ENCODE results near the gene KCNK17.

The KCNK17 gene

DNA sequence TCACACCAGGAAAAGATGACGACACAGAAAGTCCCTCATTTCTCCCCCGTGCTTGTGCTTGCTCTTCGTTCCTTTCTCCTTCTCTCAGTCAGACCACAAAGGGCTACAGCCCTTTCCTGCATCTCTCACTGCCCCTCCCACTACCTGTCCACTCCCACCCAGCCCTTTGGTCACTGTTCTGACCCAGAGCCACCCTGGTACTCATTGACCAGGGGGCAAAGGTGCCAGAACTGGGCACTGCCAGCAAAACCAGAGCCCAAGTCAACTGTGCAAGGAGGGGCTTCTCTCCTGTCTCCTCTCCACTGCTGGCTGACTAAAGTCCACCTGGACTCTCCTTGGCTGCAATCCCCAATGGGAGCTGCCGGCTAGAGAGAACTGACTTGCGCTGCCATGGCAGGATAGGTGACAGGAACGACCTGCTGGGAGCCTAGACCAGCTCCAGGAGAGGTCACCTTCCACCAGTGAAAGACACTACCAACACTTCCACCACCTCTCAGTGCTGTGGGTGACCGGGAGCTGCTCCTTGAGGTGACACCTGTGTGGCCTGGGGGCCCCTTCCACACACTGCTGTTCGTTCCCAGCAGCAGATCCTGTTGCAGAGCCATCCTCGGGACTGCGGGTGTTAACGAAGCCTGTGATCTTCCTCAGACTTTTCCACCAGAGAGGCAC is 32.8 kb downstream of the KCNK17 start:
- Histone ChIP-seq H3K4me3 (ENCODE audit: low read depth, low read length) (no peak overlapping the region), H3K27ac (ENCODE audit: low read depth, low read length) (no peak overlapping the region), H3K27me3 (ENCODE audit: control insufficient read depth, insufficient read depth, low read length) (no peaks in the 10 kb centered on the region), H3K9ac (ENCODE audit: low read depth, low read length) (no peak overlapping the region), H3K36me3 (ENCODE audit: control insufficient read depth, insufficient read depth, low read length) (no peaks in the 10 kb centered on the region), H3K9me3 (ENCODE audit: control insufficient read depth, insufficient read depth, low read length) (no peaks in the 10 kb centered on the region), H3K4me1 (ENCODE audit: control insufficient read depth, insufficient read depth, low read length) (no peaks in the 10 kb centered on the region; the same call in none of the 2 replicates)

- H3K9me3 ChIP-seq (ENCODE audit: control insufficient read depth, insufficient read depth, low read length): no peaks in the 10 kb centered on the region
- no peaks in the 10 kb centered on the region for H3K36me3 ChIP-seq (ENCODE audit: control insufficient read depth, insufficient read depth, low read length)
- no peak overlapping the region for H3K27ac ChIP-seq (ENCODE audit: low read depth, low read length)
- no peak overlapping the region for H3K9ac ChIP-seq (ENCODE audit: low read depth, low read length)
- no peaks in the 10 kb centered on the region for H3K27me3 ChIP-seq (ENCODE audit: control insufficient read depth, insufficient read depth, low read length)
- H3K4me1 ChIP-seq (ENCODE audit: control insufficient read depth, insufficient read depth, low read length): no peaks in the 10 kb centered on the region; the same call in none of the 2 replicates
- H3K4me3 ChIP-seq (ENCODE audit: low read depth, low read length): no peak overlapping the region
Measured at GRCh38 chr6:39280247-39280731, 33.9 kb downstream of the KCNK17 start.

DNA sequence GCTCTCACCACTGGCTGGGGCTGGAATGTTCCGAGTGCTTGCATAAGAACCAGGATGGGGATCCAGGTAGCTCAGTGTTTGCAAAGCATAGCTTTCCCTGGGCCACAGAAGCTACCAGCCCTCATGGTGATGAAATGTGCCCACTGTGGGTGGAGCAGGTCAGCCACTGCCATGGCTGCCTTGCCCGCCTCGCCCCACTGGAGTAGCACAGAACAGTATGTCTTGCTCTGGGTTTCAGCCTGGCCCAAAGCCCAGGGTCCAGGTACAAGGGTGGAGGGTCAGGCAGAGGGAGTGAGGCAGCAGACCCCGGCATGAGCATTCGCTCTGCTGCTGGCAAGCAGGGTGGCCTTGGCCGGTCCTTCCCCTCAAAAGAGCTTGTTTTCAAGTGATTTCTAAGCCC is 34.7 kb downstream of the KCNK17 start:
- no peak overlapping the region for H3K27ac ChIP-seq (ENCODE audit: low read depth, low read length)
- no peaks in the 10 kb centered on the region for H3K27me3 ChIP-seq (ENCODE audit: control insufficient read depth, insufficient read depth, low read length)
- H3K36me3 ChIP-seq (ENCODE audit: control insufficient read depth, insufficient read depth, low read length): no peaks in the 10 kb centered on the region
- no peaks in the 10 kb centered on the region for H3K9me3 ChIP-seq (ENCODE audit: control insufficient read depth, insufficient read depth, low read length)
- H3K4me3 ChIP-seq (ENCODE audit: low read depth, low read length): no peak overlapping the region
- no peaks in the 10 kb centered on the region; the same call in none of the 2 replicates for H3K4me1 ChIP-seq (ENCODE audit: control insufficient read depth, insufficient read depth, low read length)
- H3K9ac ChIP-seq (ENCODE audit: low read depth, low read length): no peak overlapping the region

DNA sequence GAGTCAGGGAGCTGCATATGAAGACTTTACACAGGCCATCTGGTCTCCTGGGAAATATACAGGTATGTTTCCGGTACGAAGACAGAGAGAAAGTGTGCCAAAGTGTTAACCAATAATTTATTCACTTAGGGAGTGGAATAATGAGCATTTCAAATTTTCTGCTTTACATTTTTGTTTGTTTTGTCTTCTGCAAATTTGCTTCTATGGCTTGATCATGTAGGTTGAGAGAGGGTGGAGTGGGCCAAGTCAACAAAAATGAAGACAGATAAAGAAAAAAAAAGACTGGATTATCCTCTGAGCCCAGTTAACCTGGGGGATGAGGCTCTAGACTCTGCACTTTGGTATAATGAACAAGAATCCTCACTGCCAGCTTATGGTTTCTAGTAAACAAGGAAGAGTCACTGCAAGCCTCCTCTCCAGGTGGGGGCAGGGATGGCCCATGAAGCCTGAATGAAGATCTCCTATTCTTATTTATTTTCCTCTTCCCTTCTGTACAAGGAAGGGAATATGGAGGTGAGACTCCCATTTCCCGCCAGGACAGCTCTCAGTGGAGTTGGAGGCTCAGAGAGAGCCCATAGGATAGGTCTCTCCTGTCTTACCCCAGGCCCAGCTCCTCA is 37.7 kb downstream of the KCNK17 start:
- no peaks in the 10 kb centered on the region for H3K9me3 ChIP-seq (ENCODE audit: control insufficient read depth, insufficient read depth, low read length)
- H3K36me3 ChIP-seq (ENCODE audit: control insufficient read depth, insufficient read depth, low read length): no peaks in the 10 kb centered on the region
- no peak overlapping the region for H3K27ac ChIP-seq (ENCODE audit: low read depth, low read length)
- H3K9ac ChIP-seq (ENCODE audit: low read depth, low read length): no peak overlapping the region
- H3K4me1 ChIP-seq (ENCODE audit: control insufficient read depth, insufficient read depth, low read length): peaks cover 16% of the 10 kb centered on the region
- no peak overlapping the region for H3K4me3 ChIP-seq (ENCODE audit: low read depth, low read length)
- no peaks in the 10 kb centered on the region for H3K27me3 ChIP-seq (ENCODE audit: control insufficient read depth, insufficient read depth, low read length)

DNA sequence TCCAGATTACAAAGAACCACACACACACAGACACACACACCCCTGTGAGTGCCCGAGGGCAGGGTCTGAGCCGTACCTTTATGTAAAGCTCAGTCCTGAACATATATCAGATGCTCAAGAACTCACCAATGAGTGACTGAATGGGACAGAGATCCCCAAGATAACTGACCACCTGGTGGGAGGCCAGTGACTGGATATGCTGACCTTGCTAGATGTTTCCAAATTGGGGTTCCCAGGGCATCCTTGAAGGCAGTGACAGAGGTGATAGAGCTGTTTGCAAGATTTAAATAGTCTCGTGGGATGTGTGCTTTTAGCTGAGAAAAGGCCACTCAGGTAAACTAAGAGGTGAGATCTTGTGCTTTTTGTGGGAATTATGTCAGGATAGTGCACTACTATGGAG is 39.3 kb downstream of the KCNK17 start:
- no peak overlapping the region for H3K9ac ChIP-seq (ENCODE audit: low read depth, low read length)
- H3K4me1 ChIP-seq (ENCODE audit: control insufficient read depth, insufficient read depth, low read length): peaks cover 16% of the 10 kb centered on the region
- no peaks in the 10 kb centered on the region for H3K9me3 ChIP-seq (ENCODE audit: control insufficient read depth, insufficient read depth, low read length)
- no peak overlapping the region for H3K27ac ChIP-seq (ENCODE audit: low read depth, low read length)
- H3K36me3 ChIP-seq (ENCODE audit: control insufficient read depth, insufficient read depth, low read length): no peaks in the 10 kb centered on the region
- H3K27me3 ChIP-seq (ENCODE audit: control insufficient read depth, insufficient read depth, low read length): no peaks in the 10 kb centered on the region
- H3K4me3 ChIP-seq (ENCODE audit: low read depth, low read length): no peak overlapping the region

GRCh38 chr6:39274471-39274870 is 39.7 kb downstream of the KCNK17 start:
- Histone ChIP-seq H3K9ac (ENCODE audit: low read depth, low read length) (no peak overlapping the region), H3K4me1 (ENCODE audit: control insufficient read depth, insufficient read depth, low read length) (peaks cover 16% of the 10 kb centered on the region), H3K27me3 (ENCODE audit: control insufficient read depth, insufficient read depth, low read length) (no peaks in the 10 kb centered on the region), H3K9me3 (ENCODE audit: control insufficient read depth, insufficient read depth, low read length) (no peaks in the 10 kb centered on the region), H3K27ac (ENCODE audit: low read depth, low read length) (no peak overlapping the region), H3K36me3 (ENCODE audit: control insufficient read depth, insufficient read depth, low read length) (no peaks in the 10 kb centered on the region), H3K4me3 (ENCODE audit: low read depth, low read length) (no peak overlapping the region)

GRCh38 chr6:39273406-39273821 is 40.8 kb downstream of the KCNK17 start:
- H3K4me3 ChIP-seq (ENCODE audit: low read depth, low read length): no peak overlapping the region
- H3K9me3 ChIP-seq (ENCODE audit: control insufficient read depth, insufficient read depth, low read length): no peaks in the 10 kb centered on the region
- H3K27me3 ChIP-seq (ENCODE audit: control insufficient read depth, insufficient read depth, low read length): no peaks in the 10 kb centered on the region
- H3K36me3 ChIP-seq (ENCODE audit: control insufficient read depth, insufficient read depth, low read length): no peaks in the 10 kb centered on the region
- H3K9ac ChIP-seq (ENCODE audit: low read depth, low read length): no peak overlapping the region
- no peak overlapping the region for H3K27ac ChIP-seq (ENCODE audit: low read depth, low read length)
- H3K4me1 ChIP-seq (ENCODE audit: control insufficient read depth, insufficient read depth, low read length): peaks cover 22% of the 10 kb centered on the region

DNA sequence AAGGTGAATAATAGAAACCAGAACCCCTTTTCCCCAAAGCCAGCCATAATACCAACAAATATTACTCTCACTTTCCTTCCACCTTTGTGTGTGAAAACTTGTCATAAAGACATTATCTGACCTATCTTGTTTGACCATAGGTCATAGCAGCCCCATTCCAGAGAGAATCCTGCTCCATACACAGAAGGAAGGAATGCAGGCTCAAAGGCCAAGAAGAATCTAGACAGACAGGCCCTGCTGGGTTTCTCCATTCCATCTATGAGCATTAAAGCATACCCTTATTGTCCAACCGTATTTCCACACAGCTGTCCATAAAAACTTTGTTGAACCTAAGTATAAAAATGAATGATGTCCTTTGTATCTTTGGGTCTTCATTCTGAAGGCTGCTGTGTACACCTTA is 44.3 kb downstream of the KCNK17 start:
- Histone ChIP-seq H3K4me3 (ENCODE audit: low read depth, low read length) (no peak overlapping the region), H3K27ac (ENCODE audit: low read depth, low read length) (no peak overlapping the region), H3K4me1 (ENCODE audit: control insufficient read depth, insufficient read depth, low read length) (peaks cover 26% of the 10 kb centered on the region), H3K27me3 (ENCODE audit: control insufficient read depth, insufficient read depth, low read length) (no peaks in the 10 kb centered on the region), H3K9ac (ENCODE audit: low read depth, low read length) (no peak overlapping the region), H3K9me3 (ENCODE audit: control insufficient read depth, insufficient read depth, low read length) (no peaks in the 10 kb centered on the region), H3K36me3 (ENCODE audit: control insufficient read depth, insufficient read depth, low read length) (no peaks in the 10 kb centered on the region)

DNA sequence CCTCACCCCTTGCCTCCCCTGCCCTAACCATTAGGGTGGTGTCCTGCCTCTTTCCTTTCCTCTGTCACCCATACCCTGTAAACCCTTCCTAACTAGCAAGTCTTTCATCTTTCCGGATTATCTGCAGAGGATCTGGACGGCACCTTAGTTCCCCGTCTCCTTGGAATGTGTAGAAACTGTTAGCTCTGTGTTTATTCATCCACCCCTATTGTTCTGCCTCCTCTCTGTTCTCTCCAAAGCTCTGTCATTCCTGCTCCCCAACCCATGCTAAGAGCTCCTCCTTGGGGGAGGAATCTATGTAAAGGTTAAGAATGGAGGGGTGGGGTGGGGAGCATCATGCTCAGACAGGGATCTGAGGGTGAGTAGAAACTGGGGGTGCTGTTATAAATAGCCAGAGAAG is 45.5 kb downstream of the KCNK17 start:
- no peak overlapping the region for H3K9ac ChIP-seq (ENCODE audit: low read depth, low read length)
- H3K9me3 ChIP-seq (ENCODE audit: control insufficient read depth, insufficient read depth, low read length): no peaks in the 10 kb centered on the region
- no peak overlapping the region for H3K4me3 ChIP-seq (ENCODE audit: low read depth, low read length)
- H3K27me3 ChIP-seq (ENCODE audit: control insufficient read depth, insufficient read depth, low read length): no peaks in the 10 kb centered on the region
- H3K4me1 ChIP-seq (ENCODE audit: control insufficient read depth, insufficient read depth, low read length): peaks cover 25% of the 10 kb centered on the region
- no peaks in the 10 kb centered on the region for H3K36me3 ChIP-seq (ENCODE audit: control insufficient read depth, insufficient read depth, low read length)
- no peak overlapping the region for H3K27ac ChIP-seq (ENCODE audit: low read depth, low read length)

GRCh38 chr6:39268171-39268570 is 46.0 kb downstream of the KCNK17 start:
- H3K9me3 ChIP-seq (ENCODE audit: control insufficient read depth, insufficient read depth, low read length): no peaks in the 10 kb centered on the region
- H3K27me3 ChIP-seq (ENCODE audit: control insufficient read depth, insufficient read depth, low read length): no peaks in the 10 kb centered on the region
- H3K4me3 ChIP-seq (ENCODE audit: low read depth, low read length): no peak overlapping the region
- H3K4me1 ChIP-seq (ENCODE audit: control insufficient read depth, insufficient read depth, low read length): peaks cover 23% of the 10 kb centered on the region
- no peaks in the 10 kb centered on the region for H3K36me3 ChIP-seq (ENCODE audit: control insufficient read depth, insufficient read depth, low read length)
- H3K9ac ChIP-seq (ENCODE audit: low read depth, low read length): no peak overlapping the region
- no peak overlapping the region for H3K27ac ChIP-seq (ENCODE audit: low read depth, low read length)

DNA sequence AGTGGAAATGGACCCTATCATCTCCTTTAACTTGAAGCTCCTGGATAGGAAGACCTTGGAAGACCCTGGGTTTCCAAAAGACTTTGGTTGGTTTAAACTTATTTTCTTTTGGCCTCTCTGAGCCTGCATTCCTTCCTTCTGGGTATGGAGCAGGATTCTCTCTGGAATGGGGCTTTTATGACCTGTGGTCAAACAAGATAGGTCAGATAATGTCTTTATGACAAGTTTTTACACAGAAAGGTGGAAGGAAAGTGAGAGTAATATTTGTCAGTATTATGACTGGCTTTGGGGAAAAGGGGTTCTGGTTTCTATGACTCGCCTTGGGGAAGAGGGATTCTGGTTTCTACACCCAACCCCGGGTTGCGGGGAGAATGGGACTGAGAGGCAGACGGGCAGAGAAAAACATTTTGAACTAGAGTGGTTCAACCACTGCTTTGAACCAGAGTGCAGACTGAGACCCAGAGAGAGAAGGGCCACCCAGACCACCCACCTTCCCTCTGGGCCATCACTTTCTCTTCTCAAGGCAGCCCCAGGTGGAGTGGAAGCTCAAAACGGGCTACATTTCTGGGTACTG is 47.4 kb downstream of the KCNK17 start:
- Histone ChIP-seq H3K9ac (ENCODE audit: low read depth, low read length) (no peak overlapping the region), H3K9me3 (ENCODE audit: control insufficient read depth, insufficient read depth, low read length) (no peaks in the 10 kb centered on the region), H3K27me3 (ENCODE audit: control insufficient read depth, insufficient read depth, low read length) (no peaks in the 10 kb centered on the region), H3K4me3 (ENCODE audit: low read depth, low read length) (no peak overlapping the region), H3K4me1 (ENCODE audit: control insufficient read depth, insufficient read depth, low read length) (peaks cover 22% of the 10 kb centered on the region), H3K36me3 (ENCODE audit: control insufficient read depth, insufficient read depth, low read length) (no peaks in the 10 kb centered on the region), H3K27ac (ENCODE audit: low read depth, low read length) (no peak overlapping the region)

Measured in HUES48 (cell line).